Stimulated activated CD4-positive, alpha-beta T cell treated with anti-CD3 and anti-CD28 coated beads, Interleukin-1b, Interleukin-23, amount 100 ng/mL, for 48 hours (primary cell): ENCODE results near the gene DTNB.
"Not testable (repeated sequence)": the region's sequence is repeated elsewhere in the genome, so short reads cannot be mapped to it uniquely, and the experiment has no call there.

Experiments
- DNase-seq: peaks from one replicate; pipeline ENCODE4 v3.0.0-alpha.2; 2020

Gene DTNB

GRCh38 chr2:25447018-25447417 lies 226.4 kb downstream of the DTNB start:
- no peak for DNase-seq

DNA sequence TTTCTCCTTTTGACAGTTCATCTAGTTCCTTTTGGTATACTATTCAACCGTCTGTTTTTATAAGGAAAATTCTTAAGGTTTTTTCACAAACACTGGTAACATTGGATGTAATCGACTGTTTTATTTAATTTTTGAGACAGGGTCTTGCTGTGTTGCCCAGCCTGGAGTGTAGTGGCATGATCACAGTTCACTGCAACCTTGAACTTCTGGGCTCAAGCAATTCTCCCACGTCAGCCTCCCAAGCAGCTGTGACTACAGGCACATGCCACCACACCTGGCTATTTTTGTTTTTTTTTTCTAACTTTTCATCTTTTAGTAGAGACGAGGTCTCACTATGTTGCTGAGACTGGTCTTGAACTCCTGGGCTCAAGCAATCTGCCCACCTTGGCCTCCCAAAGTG lies 227.3 kb downstream of the DTNB start:
- no peak for DNase-seq

DNA sequence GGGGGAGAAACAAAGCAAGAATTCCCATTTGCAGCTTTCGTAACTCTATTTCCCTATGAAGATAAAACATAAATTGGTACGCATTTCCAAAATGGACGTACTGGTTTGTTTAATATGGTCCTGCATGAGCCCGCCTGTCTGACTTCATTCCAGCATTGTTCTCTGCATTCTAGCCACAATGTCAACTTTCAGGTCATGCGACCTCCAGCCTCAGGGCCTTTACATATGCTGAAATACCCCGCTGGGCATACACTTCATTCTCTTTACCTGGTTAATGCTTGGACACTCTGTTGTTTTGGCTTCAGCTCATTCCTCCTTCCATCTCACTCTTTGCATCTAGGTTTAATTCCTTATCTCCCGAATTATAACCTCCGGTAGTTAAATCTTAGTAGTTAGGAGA lies 227.9 kb downstream of the DTNB start:
- DNase-seq: no peak

DNA sequence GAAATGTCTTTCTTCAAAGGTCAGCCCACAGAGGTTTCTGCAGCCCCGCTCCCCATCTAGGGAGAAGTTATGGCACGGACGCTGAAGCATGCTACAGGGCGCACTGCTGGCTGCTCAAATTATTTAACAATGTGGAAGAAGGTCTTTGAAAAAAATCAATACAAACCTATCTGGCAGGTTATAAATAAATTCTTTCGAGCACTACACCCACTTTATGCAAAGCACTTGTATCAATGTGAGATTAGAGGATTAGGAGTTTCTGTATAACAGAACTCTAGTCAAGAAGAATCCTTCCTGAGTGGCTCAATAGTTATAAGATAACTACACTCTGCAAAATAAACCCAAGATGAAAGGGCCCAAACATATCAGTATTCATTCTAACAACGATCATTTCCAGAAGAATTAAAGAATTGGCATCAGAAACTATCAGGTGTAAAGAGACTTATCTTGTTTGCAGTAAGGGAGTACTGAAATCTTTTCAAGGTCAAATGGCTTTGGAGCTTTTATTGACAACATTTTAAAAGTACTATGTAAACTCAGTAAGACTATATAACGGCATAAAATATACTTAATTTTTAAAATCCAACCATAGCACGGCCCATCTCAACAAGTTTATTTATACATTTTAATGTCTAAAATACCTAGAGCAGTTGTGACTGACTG lies 228.6 kb downstream of the DTNB start:
- no peak for DNase-seq

- DNase-seq: no peak
These were observed 229.6 kb downstream of the DTNB start for GRCh38 chr2:25443766-25444165.

DNA sequence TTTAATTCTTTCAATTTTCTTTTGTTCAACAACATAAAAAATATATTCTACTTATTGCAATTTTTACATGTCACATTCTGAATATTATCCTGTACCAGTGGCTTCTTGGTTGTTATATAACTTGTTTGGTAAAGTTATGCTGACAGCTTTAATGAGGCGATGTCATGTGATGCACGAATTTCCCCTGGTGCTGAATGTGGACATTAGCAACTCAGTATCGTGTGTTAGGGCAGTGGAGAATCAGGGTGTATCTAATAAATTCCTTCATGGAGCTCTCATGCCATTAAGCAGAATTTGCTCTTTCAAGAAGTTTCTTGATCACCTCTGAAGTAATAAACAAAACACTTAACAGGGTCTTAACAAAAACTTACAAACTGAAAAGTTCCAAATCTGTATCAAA lies 232.0 kb downstream of the DTNB start:
- no peak for DNase-seq

GRCh38 chr2:25438793-25439192 lies 234.6 kb downstream of the DTNB start:
- DNase-seq: no peak

DNA sequence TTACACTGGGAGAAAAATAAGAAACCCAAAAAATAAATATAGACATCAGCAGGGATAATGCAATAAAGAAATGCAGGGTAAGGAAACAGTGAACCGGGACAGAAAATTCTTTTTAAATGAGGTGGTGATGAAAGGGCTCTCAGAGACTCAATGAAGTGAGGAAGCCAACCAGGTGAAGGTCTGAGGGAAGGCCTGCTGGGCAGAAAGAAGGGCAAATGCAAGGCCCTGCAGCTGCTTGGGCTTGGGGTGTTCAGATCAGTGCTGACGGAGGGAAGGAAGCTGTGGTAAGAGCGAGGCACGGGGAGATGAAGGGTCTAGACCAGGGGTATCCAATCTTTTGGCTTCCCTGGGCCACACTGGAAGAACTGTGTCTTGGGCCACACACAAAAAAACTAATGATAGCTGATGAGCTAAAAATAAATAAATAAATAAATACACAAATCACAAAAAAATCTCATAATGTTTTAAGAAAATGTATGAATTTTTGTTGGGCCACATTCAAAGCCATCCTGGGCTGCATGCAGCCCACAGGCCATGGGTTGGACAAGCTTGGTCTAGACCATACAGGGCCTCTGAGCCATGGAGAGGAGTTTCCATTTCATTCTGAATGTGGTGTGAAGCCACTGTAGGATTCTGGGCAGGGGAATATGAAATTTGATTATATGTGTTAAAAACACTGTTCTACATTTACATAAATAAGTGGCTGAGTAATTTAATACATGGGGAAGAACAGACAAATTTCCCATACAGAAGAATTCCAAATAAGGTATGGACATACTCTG lies 235.3 kb downstream of the DTNB start:
- no peak for DNase-seq

DNA sequence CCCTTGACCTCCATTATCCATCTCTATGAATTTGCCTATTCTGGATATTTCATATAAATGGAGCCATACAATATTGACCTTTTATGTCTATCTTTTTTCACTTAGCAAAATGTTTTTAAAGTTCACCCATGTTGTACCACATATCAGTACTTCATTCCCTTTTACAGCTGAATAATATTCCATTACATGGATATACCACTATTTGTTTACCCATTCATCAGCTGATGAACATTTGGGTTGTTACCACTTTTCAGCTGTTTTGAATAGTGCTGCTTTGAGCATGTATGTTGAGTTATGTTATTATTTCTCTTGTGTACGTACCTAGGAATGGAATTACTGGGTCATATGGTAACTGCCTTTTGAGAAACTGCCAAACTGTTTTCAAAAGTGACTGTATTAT lies 238.0 kb downstream of the DTNB start:
- no peak for DNase-seq

GRCh38 chr2:25431604-25432003 lies 241.8 kb downstream of the DTNB start:
- DNase-seq: no peak

- DNase-seq: no peak
These were observed 242.8 kb downstream of the DTNB start for GRCh38 chr2:25430556-25430955.

GRCh38 chr2:25426326-25426725 lies 247.1 kb downstream of the DTNB start:
- DNase-seq: no peak

GRCh38 chr2:25424426-25425028 lies 248.8 kb downstream of the DTNB start:
- DNase-seq: no peak

GRCh38 chr2:25421820-25422411 lies 251.5 kb downstream of the DTNB start:
- no peak for DNase-seq

GRCh38 chr2:25421289-25421688 lies 252.1 kb downstream of the DTNB start:
- DNase-seq: no peak

DNA sequence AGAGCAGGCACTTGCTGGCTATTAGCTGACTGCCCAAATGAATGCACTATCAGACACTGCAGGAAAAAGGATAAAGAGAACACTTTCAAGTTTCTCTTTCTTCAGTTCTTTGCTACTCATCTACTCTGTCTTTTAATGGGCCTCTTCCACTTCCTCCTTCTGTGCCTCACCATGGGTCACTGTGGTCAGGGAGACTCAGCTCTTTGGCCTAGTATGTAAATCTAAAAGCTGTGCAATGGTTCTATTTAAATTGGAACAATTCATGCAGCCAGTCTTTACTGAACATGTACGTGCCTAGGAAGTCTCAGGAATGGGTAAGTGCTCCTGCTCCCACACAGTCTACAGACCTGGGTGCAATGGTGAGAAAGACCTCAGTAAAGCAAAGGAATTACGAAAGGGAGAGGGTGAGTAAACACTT lies 252.5 kb downstream of the DTNB start:
- DNase-seq: no peak

GRCh38 chr2:25419678-25420242 lies 253.6 kb downstream of the DTNB start:
- no peak for DNase-seq

- no peak for DNase-seq
These were observed 254.3 kb downstream of the DTNB start for GRCh38 chr2:25418944-25419677.

GRCh38 chr2:25417715-25418369 lies 255.5 kb downstream of the DTNB start:
- DNase-seq: no peak

DNA sequence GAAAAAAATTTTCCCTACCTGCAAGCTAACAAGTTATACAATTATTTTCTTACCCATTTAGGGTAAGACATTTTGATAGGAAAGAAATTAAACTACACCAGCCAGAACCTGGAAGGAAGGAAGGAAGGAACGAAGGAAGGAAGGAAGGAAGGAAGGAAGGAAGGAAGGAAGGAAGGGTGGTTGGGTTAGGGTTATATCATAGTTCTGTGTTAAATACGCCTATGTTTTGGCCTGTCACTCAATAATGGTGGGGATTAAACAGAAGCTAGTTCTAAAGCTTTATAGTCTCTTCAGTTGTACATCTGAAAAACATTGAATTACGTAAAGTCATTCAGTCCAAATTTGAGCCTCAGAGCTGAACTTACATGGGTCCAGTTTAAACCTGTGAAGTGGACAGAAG lies 256.7 kb downstream of the DTNB start:
- DNase-seq: no peak

DNA sequence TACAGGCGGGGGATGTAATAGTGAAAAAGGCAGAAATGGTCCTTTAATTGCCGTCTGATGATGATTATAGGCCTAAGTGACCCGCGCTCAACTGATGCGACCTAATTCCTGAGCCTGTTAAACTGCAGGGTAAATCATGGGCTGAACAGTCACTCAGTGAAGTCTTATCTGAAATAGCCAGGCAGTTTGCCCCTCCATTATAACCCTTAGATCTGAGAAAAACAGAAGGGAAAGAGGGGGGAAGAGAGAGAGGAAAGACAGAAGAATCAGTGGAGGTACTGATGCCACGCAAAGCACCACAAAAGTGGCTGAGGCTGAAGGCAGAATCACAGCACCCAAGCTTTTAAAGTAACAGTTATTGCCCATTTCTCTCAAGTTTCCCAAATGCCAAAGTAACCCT lies 258.6 kb downstream of the DTNB start:
- no peak for DNase-seq

DNA sequence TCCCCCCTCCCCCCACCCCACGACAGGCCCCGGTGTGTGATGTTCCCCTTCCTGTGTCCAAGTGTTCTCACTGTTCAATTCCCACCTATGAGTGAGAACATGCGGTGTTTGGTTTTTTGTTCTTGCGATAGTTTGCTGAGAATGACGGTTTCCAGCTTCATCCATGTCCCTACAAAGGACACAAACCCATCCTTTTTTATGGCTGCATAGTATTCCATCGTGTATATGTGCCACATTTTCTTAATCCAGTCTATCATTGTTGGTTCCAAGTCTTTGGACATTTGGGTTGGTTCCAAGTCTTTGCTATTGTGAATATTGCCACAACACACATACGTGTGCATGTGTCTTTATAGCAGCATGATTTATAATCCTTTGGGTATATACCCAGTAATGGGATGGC lies 260.0 kb downstream of the DTNB start:
- not testable (repeated sequence) for DNase-seq
